ENCODE measurements around the gene MSLN. TPM values are rescaled to one million over a fixed set of nuclear protein-coding genes. Genes with fewer than 3 reads are reported as not detected.

The MSLN gene
- total and polyA plus RNA-seq, 2 experiments from 2014 or later = 0.10 TPM; not detected in 1

DNA sequence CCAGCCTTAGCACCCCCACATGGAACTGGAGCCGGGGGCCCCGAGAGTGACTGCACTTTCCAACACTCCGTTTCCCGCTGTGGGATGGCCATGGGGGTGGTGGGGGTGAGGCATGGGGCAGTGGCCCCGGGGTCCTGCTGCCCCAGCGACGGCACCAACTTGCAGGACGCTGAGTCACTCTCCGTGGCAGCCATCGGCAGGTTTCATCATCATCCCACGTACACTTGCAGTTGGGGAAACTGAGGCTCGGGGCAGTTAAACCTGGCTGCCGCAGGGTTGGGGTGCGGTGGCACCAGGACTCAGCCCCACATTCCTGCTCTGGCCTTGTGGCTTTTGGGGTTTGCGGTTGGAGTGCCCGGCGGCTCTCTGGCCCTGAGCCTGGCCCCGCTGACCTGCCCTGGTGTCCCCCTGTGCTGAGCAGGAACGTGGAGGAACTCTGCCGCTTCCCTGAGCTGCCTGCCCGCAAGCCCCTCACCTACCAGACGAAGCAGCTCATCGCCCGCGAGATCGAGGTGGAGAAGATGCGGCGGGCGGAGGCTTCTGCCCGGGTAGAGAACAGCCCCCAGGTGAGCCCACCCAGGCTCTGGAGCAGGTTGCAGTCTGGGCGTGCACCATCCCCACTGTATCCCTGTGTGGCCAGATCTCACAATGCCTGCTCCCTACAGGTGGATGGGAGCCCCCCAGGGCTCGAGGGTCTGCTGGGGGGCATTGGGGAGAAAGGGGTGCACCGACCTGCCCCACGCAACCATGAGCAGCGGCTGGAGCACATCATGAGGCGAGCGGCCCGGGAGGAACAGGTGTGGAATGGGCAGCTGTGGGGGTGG is 36.0 kb downstream of the MSLN start (continued):
- TF ChIP-seq EZH2phosphoT487 (IDR thresholded peaks at IDR 0.05; ENCODE audit: unreplicated experiment) (no peak), NANOG (IDR thresholded peaks at IDR 0.05; ENCODE audit: borderline replicate concordance) (no peak), JUNB (IDR thresholded peaks at IDR 0.05; ENCODE audit: unreplicated experiment) (no peak), EZH2 (IDR thresholded peaks at IDR 0.05; ENCODE audit: low read depth, unreplicated experiment) (no peak)
- TF ChIP-seq, protein P1, sequence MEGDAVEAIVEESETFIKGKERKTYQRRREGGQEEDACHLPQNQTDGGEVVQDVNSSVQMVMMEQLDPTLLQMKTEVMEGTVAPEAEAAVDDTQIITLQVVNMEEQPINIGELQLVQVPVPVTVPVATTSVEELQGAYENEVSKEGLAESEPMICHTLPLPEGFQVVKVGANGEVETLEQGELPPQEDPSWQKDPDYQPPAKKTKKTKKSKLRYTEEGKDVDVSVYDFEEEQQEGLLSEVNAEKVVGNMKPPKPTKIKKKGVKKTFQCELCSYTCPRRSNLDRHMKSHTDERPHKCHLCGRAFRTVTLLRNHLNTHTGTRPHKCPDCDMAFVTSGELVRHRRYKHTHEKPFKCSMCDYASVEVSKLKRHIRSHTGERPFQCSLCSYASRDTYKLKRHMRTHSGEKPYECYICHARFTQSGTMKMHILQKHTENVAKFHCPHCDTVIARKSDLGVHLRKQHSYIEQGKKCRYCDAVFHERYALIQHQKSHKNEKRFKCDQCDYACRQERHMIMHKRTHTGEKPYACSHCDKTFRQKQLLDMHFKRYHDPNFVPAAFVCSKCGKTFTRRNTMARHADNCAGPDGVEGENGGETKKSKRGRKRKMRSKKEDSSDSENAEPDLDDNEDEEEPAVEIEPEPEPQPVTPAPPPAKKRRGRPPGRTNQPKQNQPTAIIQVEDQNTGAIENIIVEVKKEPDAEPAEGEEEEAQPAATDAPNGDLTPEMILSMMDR (conservative IDR thresholded peaks at IDR 0.05; ENCODE audit: low read depth in 2 of 2) = no peak

GRCh38 chr16:797120-797420 is 36.5 kb downstream of the MSLN start:
- H3K4me3 ChIP-seq = no peak overlapping the region
- Mint-ChIP-seq H3K27ac (no peak overlapping the region), H3K36me3 (ENCODE audit: low read depth) (peaks cover 23% of the 10 kb centered on the region; the same call in 2 of the 3 replicates), H3K4me1 (no peaks in the 10 kb centered on the region), H3K4me3 (no peak overlapping the region), H3K27me3 (ENCODE audit: insufficient read depth, low read depth, poor library complexity) (peaks cover 19% of the 10 kb centered on the region), H3K9me3 (no peaks in the 10 kb centered on the region; the same call in 1 of the 3 replicates)
- peaks cover 4% of the 10 kb centered on the region; the same call in 1 of the 2 replicates for H4K20me1 ChIP-seq (replicated peaks; ENCODE audit: insufficient read depth)
- no peak overlapping the region for H2AFZ ChIP-seq
- ATAC-seq (peak; percentile 60), DNase-seq (ENCODE audit: low spot score) (peak; percentile 65)
- TF ChIP-seq CREB1 (CRISPR knock-in tag; IDR thresholded peaks at IDR 0.05; ENCODE audit: low read depth) = no peak
- no peak for TF ChIP-seq REST (IDR thresholded peaks at IDR 0.05; ENCODE audit: unreplicated experiment)
- H3K27me3 ChIP-seq (ENCODE audit: insufficient read depth) = peaks cover 14% of the 10 kb centered on the region
- H3K9me2 ChIP-seq (ENCODE audit: insufficient read depth) = no peaks in the 10 kb centered on the region
- peaks cover 3% of the 10 kb centered on the region; the same call in 1 of the 2 replicates for H3K4me1 ChIP-seq (ENCODE audit: insufficient read depth)
- H3K4me2 ChIP-seq = no peak overlapping the region
- no peaks in the 10 kb centered on the region for H3F3A ChIP-seq (replicated peaks; ENCODE audit: low read depth)
- no peaks in the 10 kb centered on the region for H3K36me3 ChIP-seq (ENCODE audit: insufficient read depth)
- no peak overlapping the region for H3K27ac ChIP-seq (ENCODE audit: low read depth)
- H3K79me2 ChIP-seq (replicated peaks; ENCODE audit: insufficient read depth) = no peaks in the 10 kb centered on the region
